ENCODE measurements around the gene SERPINB2.

- TF ChIP-seq, protein P1, sequence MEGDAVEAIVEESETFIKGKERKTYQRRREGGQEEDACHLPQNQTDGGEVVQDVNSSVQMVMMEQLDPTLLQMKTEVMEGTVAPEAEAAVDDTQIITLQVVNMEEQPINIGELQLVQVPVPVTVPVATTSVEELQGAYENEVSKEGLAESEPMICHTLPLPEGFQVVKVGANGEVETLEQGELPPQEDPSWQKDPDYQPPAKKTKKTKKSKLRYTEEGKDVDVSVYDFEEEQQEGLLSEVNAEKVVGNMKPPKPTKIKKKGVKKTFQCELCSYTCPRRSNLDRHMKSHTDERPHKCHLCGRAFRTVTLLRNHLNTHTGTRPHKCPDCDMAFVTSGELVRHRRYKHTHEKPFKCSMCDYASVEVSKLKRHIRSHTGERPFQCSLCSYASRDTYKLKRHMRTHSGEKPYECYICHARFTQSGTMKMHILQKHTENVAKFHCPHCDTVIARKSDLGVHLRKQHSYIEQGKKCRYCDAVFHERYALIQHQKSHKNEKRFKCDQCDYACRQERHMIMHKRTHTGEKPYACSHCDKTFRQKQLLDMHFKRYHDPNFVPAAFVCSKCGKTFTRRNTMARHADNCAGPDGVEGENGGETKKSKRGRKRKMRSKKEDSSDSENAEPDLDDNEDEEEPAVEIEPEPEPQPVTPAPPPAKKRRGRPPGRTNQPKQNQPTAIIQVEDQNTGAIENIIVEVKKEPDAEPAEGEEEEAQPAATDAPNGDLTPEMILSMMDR (IDR thresholded peaks at IDR 0.05; ENCODE audit: low read depth, low read length), result no peak
- no peak for TF ChIP-seq EZH2phosphoT487 (IDR thresholded peaks at IDR 0.05; ENCODE audit: low read depth)
Measured at GRCh38 chr18:63895190-63895589, 7.7 kb downstream of the SERPINB2 start.
